H1 (cell line): Measurements from ENCODE around the gene CEP97. TPM values are rescaled to one million over a fixed set of nuclear protein-coding genes. Genes with fewer than 3 reads are reported as not detected.

Experiments
- CHD2 ChIP-seq: IDR thresholded peaks from 2 replicates; pipeline ENCODE4 v1.6.1; 2012; ENCODE audit warnings: low read length, improper control_type of control experiment
- EGR1 ChIP-seq: IDR thresholded peaks from 2 replicates; pipeline ENCODE4 v1.6.1; 2011; ENCODE audit warnings: low read depth, low read length, borderline replicate concordance
- FOSL1 ChIP-seq: IDR thresholded peaks from 2 replicates; pipeline ENCODE4 v1.6.1; 2011; ENCODE audit warnings: mild to moderate bottlenecking, low read depth, low read length, moderate library complexity; ENCODE audit not compliant: insufficient read depth
- HDAC6 ChIP-seq: IDR thresholded peaks from one replicate; pipeline ENCODE4 v1.7.1; 2012; ENCODE audit warnings: low read depth, mild to moderate bottlenecking, inconsistent platforms, low read length, moderate library complexity
- JUND ChIP-seq: IDR thresholded peaks from 2 replicates; pipeline ENCODE4 v1.6.1; 2011; ENCODE audit warnings: mild to moderate bottlenecking, improper control_type of control experiment, low read length
- KDM5A ChIP-seq: fragments of 200-600 bp; IDR thresholded peaks from 2 replicates; pipeline ENCODE4 v1.7.1; 2012; ENCODE audit warnings: mild to moderate bottlenecking, low read length, inconsistent platforms, mixed read lengths
- NANOG ChIP-seq: IDR thresholded peaks from 2 replicates; pipeline ENCODE4 v1.6.1; 2011; ENCODE audit warnings: low read length, low read depth, mild to moderate bottlenecking, inconsistent platforms; ENCODE audit not compliant: insufficient read depth, poor library complexity, severe bottlenecking
- NRF1 ChIP-seq: IDR thresholded peaks from 2 replicates; pipeline ENCODE4 v1.6.1; 2011; ENCODE audit warnings: mild to moderate bottlenecking, low read depth, low read length, improper control_type of control experiment
- RAD21 ChIP-seq, 2 experiments: IDR thresholded peaks in 1 of 2; conservative IDR thresholded peaks in 1 of 2; 2 replicates each; pipeline ENCODE4 v1.6.1; 2011; ENCODE audit warnings: low read depth in 2 of 2, low read length in 2 of 2, improper control_type of control experiment in 1 of 2, inconsistent platforms in 1 of 2, mild to moderate bottlenecking in 1 of 2, moderate library complexity in 1 of 2
- RBBP5 ChIP-seq: IDR thresholded peaks from 2 replicates; pipeline ENCODE4 v1.7.1; 2012; ENCODE audit warnings: low read depth, mild to moderate bottlenecking, inconsistent platforms, low read length, moderate library complexity, borderline replicate concordance
- SIRT6 ChIP-seq: IDR thresholded peaks from one replicate; pipeline ENCODE4 v1.7.1; 2012; ENCODE audit warnings: low read length, inconsistent platforms
- SIX5 ChIP-seq: IDR thresholded peaks from 2 replicates; pipeline ENCODE4 v1.6.1; 2011; ENCODE audit warnings: mild to moderate bottlenecking, low read depth, low read length
- SP2 ChIP-seq: IDR thresholded peaks from 2 replicates; pipeline ENCODE4 v1.6.1; 2012; ENCODE audit warnings: mild to moderate bottlenecking, low read length, inconsistent platforms
- SP4 ChIP-seq: IDR thresholded peaks from 2 replicates; pipeline ENCODE4 v1.6.1; 2012; ENCODE audit warnings: low read length, inconsistent platforms
- TAF7 ChIP-seq: optimal IDR thresholded peaks from 2 replicates; pipeline ENCODE3; 2011; ENCODE audit warnings: low read depth, mild to moderate bottlenecking, inconsistent platforms, low read length, moderate library complexity, borderline replicate concordance
- TBP ChIP-seq: IDR thresholded peaks from 2 replicates; pipeline ENCODE4 v1.6.1; 2011; ENCODE audit warnings: low read depth, low read length, improper control_type of control experiment
- TEAD4 ChIP-seq: IDR thresholded peaks from 2 replicates; pipeline ENCODE4 v1.6.1; 2012; ENCODE audit warnings: low read depth, low read length, inconsistent platforms, mixed read lengths
- polyA plus RNA-seq, 7 experiments: library from polyadenylated mRNA; depleted of rRNA in 3 of 7; stranded (reverse) in 5 of 7; unstranded in 2 of 7; fragments of >200 nt in 5 of 7; fragments of 200-250 nt in 2 of 7; gene quantifications; 1 replicate in 5 of 7; 2 replicates in 1 of 7; 4 replicates in 1 of 7; pipeline versions ENCODE4 v1.2.1 to v1.2.3, GENCODE V29; 2011 to 2013; ENCODE audit warnings: missing spikeins in 2 of 7, mixed read lengths in 2 of 7
- total RNA-seq: library from RNA; stranded (reverse); fragmentation: NEBNext Ultra II Directional; extraction: Animal tissue kit (Norgen Biotek cat#: 25700); gene quantifications from 2 replicates; pipeline ENCODE4 v1.2.1, GENCODE V29; 2021
- TF ChIP-seq, protein P1 (sequence below): IDR thresholded peaks from 2 replicates; pipeline ENCODE4 v1.6.1; 2012; ENCODE audit warnings: low read length, inconsistent platforms
- TF ChIP-seq, protein P2 (sequence below): IDR thresholded peaks from 2 replicates; pipeline ENCODE4 v1.6.1; 2012; ENCODE audit warnings: inconsistent platforms

Gene CEP97
- total and polyA plus RNA-seq, 2 of the 8 experiments (the other 6 are each of a cell fraction or from before 2014, with no cell fraction given), result 1.6 to 13.2 TPM

DNA sequence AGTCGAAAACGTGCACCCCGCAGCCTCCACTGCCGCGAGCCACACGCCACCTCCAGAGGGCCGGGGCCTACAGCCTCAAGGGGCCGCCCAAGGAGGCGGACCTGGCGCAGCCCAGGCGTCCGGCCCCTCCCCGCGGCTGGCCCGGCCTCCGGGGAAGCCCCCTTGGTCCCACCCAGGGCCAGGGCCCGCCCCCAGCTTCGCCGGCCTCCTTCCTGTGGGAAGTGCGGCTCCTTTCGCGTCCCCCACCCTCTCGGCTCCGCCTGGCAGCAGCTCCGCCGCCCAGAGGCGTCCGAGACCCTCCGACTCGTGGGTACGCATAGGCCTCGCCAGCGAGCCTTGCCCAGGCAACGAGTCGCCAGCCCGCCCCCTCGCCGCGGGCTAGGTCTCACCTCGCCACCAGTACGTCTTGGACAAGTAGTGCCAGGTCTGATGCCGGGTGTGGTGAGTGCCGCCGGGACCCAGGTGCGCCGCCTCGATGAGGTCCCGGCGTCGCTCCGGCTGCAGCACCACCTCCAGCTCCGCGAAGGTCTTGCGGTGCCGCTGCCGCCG lies 48.1 kb upstream of the CEP97 start (continued):
- TF ChIP-seq SP4, result 0 out of 2 replicates have a peak, but pooled peaks have one; percentile 6
- no peak for TF ChIP-seq SP2
- TF ChIP-seq NANOG, result no peak
- TF ChIP-seq TBP, result peak; percentile 72; the same call in 1 of the 2 replicates
- TF ChIP-seq NRF1, result 0 out of 2 replicates have a peak, but pooled peaks have one; percentile 6
- TF ChIP-seq FOSL1, result no peak
- TF ChIP-seq EGR1, result no peak
- TF ChIP-seq SIX5, result no peak
- TF ChIP-seq, protein P1, sequence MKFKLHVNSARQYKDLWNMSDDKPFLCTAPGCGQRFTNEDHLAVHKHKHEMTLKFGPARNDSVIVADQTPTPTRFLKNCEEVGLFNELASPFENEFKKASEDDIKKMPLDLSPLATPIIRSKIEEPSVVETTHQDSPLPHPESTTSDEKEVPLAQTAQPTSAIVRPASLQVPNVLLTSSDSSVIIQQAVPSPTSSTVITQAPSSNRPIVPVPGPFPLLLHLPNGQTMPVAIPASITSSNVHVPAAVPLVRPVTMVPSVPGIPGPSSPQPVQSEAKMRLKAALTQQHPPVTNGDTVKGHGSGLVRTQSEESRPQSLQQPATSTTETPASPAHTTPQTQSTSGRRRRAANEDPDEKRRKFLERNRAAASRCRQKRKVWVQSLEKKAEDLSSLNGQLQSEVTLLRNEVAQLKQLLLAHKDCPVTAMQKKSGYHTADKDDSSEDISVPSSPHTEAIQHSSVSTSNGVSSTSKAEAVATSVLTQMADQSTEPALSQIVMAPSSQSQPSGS, result no peak
- no peak for TF ChIP-seq CHD2
- no peak for TF ChIP-seq SIRT6
- no peak for TF ChIP-seq HDAC6
- TF ChIP-seq RBBP5, result peak; percentile 84
- 0 out of 2 replicates have a peak, but pooled peaks have one; percentile 56 for TF ChIP-seq KDM5A
- no peak for TF ChIP-seq JUND
- peak in 1 of 2 experiments; percentile 11; a peak in 1 of 4 replicates for TF ChIP-seq RAD21 (IDR thresholded peaks at IDR 0.05 in 1 of 2, conservative IDR thresholded peaks at IDR 0.05 in 1 of 2; ENCODE audit: low read depth in 2 of 2, low read length in 2 of 2)
- TF ChIP-seq, protein P2, sequence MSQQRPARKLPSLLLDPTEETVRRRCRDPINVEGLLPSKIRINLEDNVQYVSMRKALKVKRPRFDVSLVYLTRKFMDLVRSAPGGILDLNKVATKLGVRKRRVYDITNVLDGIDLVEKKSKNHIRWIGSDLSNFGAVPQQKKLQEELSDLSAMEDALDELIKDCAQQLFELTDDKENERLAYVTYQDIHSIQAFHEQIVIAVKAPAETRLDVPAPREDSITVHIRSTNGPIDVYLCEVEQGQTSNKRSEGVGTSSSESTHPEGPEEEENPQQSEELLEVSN, result no peak
- no peak for TF ChIP-seq TEAD4
- peak; percentile 26 for TF ChIP-seq TAF7
